Transverse colon (tissue), 4 donors: ENCODE data around the gene PRKCH.

Experiments
- CTCF ChIP-seq, 5 experiments: fragments of 200-600 bp in 3 of 5; fragments of 450-650 bp in 2 of 5; sonication (generic) in 3 of 5; IDR thresholded peaks; 1 replicate in 2 of 5; 2 replicates in 3 of 5; pipeline ENCODE4 v1.5.1; 2016 to 2017; ENCODE audit warnings: antibody characterized with exemption in 5 of 5, inconsistent platforms in 3 of 5, mild to moderate bottlenecking in 2 of 5, moderate library complexity in 1 of 5
- POLR2A ChIP-seq: fragments of 450-650 bp; IDR thresholded peaks from one replicate; pipeline ENCODE4 v1.6.1; 2016; ENCODE audit warnings: antibody characterized with exemption, mild to moderate bottlenecking, moderate library complexity
- POLR2AphosphoS5 ChIP-seq, 3 donors: sonication (generic); formaldehyde crosslinking; IDR thresholded peaks; one replicate each; pipeline ENCODE4 v1.6.1; 2016; ENCODE audit warnings: antibody characterized with exemption in 3 of 3

GRCh38 chr14:61530896-61531295, 209.5 kb downstream of the PRKCH start:
- TF ChIP-seq CTCF (IDR thresholded peaks at IDR 0.05), result no peak
- TF ChIP-seq POLR2A, result no peak
- no peak for TF ChIP-seq POLR2AphosphoS5 (IDR thresholded peaks at IDR 0.05)
